MM.1S (cell line): Measurements from ENCODE around the gene SMOC2.

Source experiments
- DNase-seq: peaks from one replicate; pipeline ENCODE4 v3.0.0-alpha.2; 2015
- H2AFZ ChIP-seq: fragments of 300-600 bp; sonication (generic); 2 replicates; pipeline ENCODE4 v1.6.0; 2016; ENCODE audit warnings: antibody characterized with exemption, low read length
- H3F3A ChIP-seq: fragments of 300-600 bp; sonication (generic); 2 replicates; pipeline ENCODE4 v1.6.1; 2016; ENCODE audit warnings: mild to moderate bottlenecking, antibody characterized with exemption, low read length, moderate library complexity, mixed read lengths; ENCODE audit not compliant: insufficient read depth
- H3K27ac ChIP-seq: fragments of 300-600 bp; sonication (generic); 2 replicates; pipeline ENCODE4 v1.5.1; 2016; ENCODE audit warnings: mild to moderate bottlenecking, low read length
- H3K27me3 ChIP-seq: fragments of 300-600 bp; sonication (generic); replicated peaks from 2 replicates; pipeline ENCODE4 v1.6.0; 2016; ENCODE audit warnings: low read length; ENCODE audit not compliant: insufficient read depth
- H3K36me3 ChIP-seq: fragments of 300-600 bp; sonication (generic); replicated peaks from 2 replicates; pipeline ENCODE4 v1.6.1; 2016; ENCODE audit warnings: mild to moderate bottlenecking, low read length, mixed read lengths; ENCODE audit not compliant: insufficient read depth
- H3K4me1 ChIP-seq: fragments of 300-600 bp; sonication (generic); 2 replicates; pipeline ENCODE4 v1.6.1; 2016; ENCODE audit warnings: low read length, mixed read lengths
- H3K4me2 ChIP-seq: fragments of 300-600 bp; sonication (generic); 2 replicates; pipeline ENCODE4 v1.6.0; 2016; ENCODE audit warnings: low read depth, low read length
- H3K4me3 ChIP-seq: fragments of 300-600 bp; sonication (generic); 2 replicates; pipeline ENCODE4 v1.5.1; 2016; ENCODE audit warnings: low read length, mixed read lengths
- H3K79me2 ChIP-seq: fragments of 300-600 bp; sonication (generic); 2 replicates; pipeline ENCODE4 v1.6.1; 2016; ENCODE audit warnings: mixed run types, low read length, mixed read lengths
- H3K9ac ChIP-seq: fragments of 300-600 bp; sonication (generic); 2 replicates; pipeline ENCODE4 v1.6.1; 2016; ENCODE audit warnings: low read length, mixed read lengths
- H3K9me2 ChIP-seq: fragments of 300-600 bp; sonication (generic); replicated peaks from 2 replicates; pipeline ENCODE4 v1.6.1; 2016; ENCODE audit warnings: mild to moderate bottlenecking, low read length, mixed read lengths; ENCODE audit not compliant: insufficient read depth
- H3K9me3 ChIP-seq: fragments of 300-600 bp; sonication (generic); replicated peaks from 2 replicates; pipeline ENCODE4 v1.6.1; 2016; ENCODE audit warnings: mild to moderate bottlenecking, low read length, mixed read lengths; ENCODE audit not compliant: insufficient read depth
- H4K20me1 ChIP-seq: fragments of 300-600 bp; sonication (generic); 2 replicates; pipeline ENCODE4 v1.6.1; 2016; ENCODE audit warnings: mild to moderate bottlenecking, low read length, moderate library complexity, mixed read lengths; ENCODE audit not compliant: insufficient read depth
- CTCF ChIP-seq: fragments of 300-600 bp; sonication (generic); IDR thresholded peaks from 2 replicates; pipeline ENCODE4 v1.5.1; 2016; ENCODE audit warnings: antibody characterized with exemption, low read length, mixed read lengths
- EZH2 ChIP-seq: fragments of 300-600 bp; sonication (generic); optimal IDR thresholded peaks from 2 replicates; pipeline ENCODE3; 2017; ENCODE audit warnings: low read depth, mild to moderate bottlenecking, antibody characterized with exemption, low read length, mixed read lengths
- EZH2phosphoT487 ChIP-seq: fragments of 300-600 bp; sonication (generic); IDR thresholded peaks from 2 replicates; pipeline ENCODE4 v1.6.1; 2018; ENCODE audit warnings: antibody characterized with exemption, low read length

Gene SMOC2

GRCh38 chr6:168550326-168550725 is 109.3 kb downstream of the SMOC2 start:
- no peak for DNase-seq
- H3K36me3 ChIP-seq = no peaks in the 10 kb centered on the region

GRCh38 chr6:168554472-168554871 is 113.5 kb downstream of the SMOC2 start:
- no peaks in the 10 kb centered on the region for H3F3A ChIP-seq
- no peaks in the 10 kb centered on the region for H4K20me1 ChIP-seq
- no peaks in the 10 kb centered on the region for H3K9me3 ChIP-seq
- H3K4me3 ChIP-seq = no peak overlapping the region
- DNase-seq = no peak
- no peak overlapping the region for H3K27ac ChIP-seq
- no peak overlapping the region for H2AFZ ChIP-seq
- no peaks in the 10 kb centered on the region for H3K79me2 ChIP-seq
- H3K27me3 ChIP-seq = no peaks in the 10 kb centered on the region
- H3K9me2 ChIP-seq = no peaks in the 10 kb centered on the region
- H3K4me2 ChIP-seq = no peak overlapping the region
- H3K36me3 ChIP-seq = no peaks in the 10 kb centered on the region
- TF ChIP-seq CTCF = no peak
- TF ChIP-seq EZH2phosphoT487 = no peak
- TF ChIP-seq EZH2 = no peak
- no peaks in the 10 kb centered on the region for H3K4me1 ChIP-seq
- H3K9ac ChIP-seq = no peak overlapping the region

More at GRCh38 chr6:168550326-168550725, 109.3 kb downstream of the SMOC2 start:
- Histone ChIP-seq H3K9ac (no peak overlapping the region), H4K20me1 (no peaks in the 10 kb centered on the region), H3K4me3 (no peak overlapping the region), H3K4me1 (no peaks in the 10 kb centered on the region), H3K9me3 (no peaks in the 10 kb centered on the region), H2AFZ (no peak overlapping the region), H3K4me2 (no peak overlapping the region), H3K79me2 (no peaks in the 10 kb centered on the region), H3K27ac (no peak overlapping the region), H3F3A (no peaks in the 10 kb centered on the region), H3K9me2 (no peaks in the 10 kb centered on the region), H3K27me3 (no peaks in the 10 kb centered on the region)
- no peak for TF ChIP-seq EZH2
- no peak for TF ChIP-seq EZH2phosphoT487
- no peak for TF ChIP-seq CTCF

DNA sequence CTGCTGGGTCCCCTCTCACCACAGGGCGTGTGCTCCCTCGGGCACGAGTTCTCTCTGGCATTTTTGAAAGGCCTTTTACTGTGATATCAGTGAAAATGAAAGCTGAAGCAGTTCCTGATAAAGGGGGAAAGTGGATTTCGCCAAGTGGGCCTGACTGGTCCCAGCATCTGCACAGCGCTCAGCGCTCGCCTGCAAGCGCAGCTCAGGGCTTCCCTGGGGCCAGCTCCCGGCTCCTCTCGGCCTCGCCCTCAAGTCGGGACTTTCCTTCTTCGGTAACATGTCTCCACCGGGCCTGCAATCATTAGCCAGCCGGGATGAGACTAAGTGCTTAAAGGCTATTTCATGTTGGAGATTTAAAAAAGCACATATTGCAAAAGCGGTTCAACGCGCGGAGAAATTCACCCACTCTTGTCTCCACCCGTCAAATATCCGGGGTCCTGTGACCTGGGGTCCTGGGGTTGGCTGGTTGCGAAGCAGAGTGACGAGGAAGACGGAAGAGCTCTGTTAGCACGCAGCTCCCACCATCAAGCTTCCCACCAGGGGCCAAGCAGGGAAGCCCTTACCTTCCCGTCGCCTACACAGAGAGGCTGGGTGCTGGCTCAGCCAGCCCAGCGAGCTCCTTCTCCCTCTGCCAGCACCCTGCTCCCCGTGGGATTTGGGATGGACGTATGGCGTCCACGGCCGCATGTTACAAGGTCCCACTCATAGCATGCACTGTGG is 114.1 kb downstream of the SMOC2 start:
- H3K9me3 ChIP-seq = no peaks in the 10 kb centered on the region
- DNase-seq = no peak
- no peaks in the 10 kb centered on the region for H3K79me2 ChIP-seq
- no peaks in the 10 kb centered on the region for H3K4me1 ChIP-seq
- no peak overlapping the region for H3K27ac ChIP-seq
- H3F3A ChIP-seq = no peaks in the 10 kb centered on the region
- no peaks in the 10 kb centered on the region for H3K27me3 ChIP-seq
- H3K36me3 ChIP-seq = no peaks in the 10 kb centered on the region
- H3K9me2 ChIP-seq = no peaks in the 10 kb centered on the region
- no peak overlapping the region for H2AFZ ChIP-seq
- H3K4me3 ChIP-seq = no peak overlapping the region
- no peak overlapping the region for H3K9ac ChIP-seq
- TF ChIP-seq EZH2phosphoT487 = no peak
- TF ChIP-seq CTCF = no peak
- TF ChIP-seq EZH2 = no peak
- no peaks in the 10 kb centered on the region for H4K20me1 ChIP-seq
- H3K4me2 ChIP-seq = no peak overlapping the region
